Measurements from ENCODE around the gene TPCN1. TPM values are rescaled to one million over a fixed set of nuclear protein-coding genes. Genes with fewer than 3 reads are reported as not detected.

Gene TPCN1
- total RNA-seq, 4 donors from 2014 or later: 29.4 to 52.0 (median 33.5) TPM

DNA sequence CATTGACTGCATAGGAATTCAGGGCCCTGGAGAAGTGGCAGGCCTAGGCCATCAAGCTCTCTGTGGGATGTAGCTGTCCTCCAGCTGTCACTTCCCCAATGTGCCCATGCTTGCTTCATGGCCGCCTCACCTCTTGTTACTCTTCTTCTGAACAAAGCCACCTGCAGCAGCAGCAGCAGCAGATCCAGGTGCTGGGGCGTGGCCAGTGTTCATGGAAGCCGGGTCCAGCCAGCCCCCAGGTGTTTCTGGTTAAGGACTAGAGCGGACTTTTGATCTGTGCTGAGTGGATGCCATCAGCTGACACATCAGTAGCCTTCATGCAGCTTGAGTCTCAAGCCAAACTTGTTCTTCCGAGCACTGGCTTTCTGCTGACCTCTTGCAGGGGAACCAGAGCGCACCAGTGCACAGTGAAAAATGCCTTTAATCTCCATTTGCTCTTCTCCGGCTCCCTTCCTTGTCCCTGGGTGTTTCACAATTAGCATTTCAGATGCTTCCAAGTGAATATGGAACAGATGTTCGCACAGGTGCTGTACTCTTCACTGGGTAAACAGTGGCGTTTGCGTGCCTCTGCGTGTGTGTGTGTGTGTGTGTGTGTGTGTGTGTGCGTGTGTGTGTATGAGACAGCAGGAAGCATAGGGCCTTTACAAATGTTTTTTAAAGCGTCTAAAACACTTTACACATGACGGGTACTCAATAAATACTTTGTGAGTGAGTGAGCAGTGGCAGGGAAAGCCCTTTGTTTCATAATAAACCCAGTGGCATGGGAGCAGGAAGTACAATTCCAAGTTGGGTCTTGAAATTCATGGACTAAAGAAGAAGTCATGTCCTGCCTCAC lies 20.1 kb downstream of the TPCN1 start:
- no peak for ATAC-seq (ENCODE audit: low FRiP score)
- TF ChIP-seq, protein P1, sequence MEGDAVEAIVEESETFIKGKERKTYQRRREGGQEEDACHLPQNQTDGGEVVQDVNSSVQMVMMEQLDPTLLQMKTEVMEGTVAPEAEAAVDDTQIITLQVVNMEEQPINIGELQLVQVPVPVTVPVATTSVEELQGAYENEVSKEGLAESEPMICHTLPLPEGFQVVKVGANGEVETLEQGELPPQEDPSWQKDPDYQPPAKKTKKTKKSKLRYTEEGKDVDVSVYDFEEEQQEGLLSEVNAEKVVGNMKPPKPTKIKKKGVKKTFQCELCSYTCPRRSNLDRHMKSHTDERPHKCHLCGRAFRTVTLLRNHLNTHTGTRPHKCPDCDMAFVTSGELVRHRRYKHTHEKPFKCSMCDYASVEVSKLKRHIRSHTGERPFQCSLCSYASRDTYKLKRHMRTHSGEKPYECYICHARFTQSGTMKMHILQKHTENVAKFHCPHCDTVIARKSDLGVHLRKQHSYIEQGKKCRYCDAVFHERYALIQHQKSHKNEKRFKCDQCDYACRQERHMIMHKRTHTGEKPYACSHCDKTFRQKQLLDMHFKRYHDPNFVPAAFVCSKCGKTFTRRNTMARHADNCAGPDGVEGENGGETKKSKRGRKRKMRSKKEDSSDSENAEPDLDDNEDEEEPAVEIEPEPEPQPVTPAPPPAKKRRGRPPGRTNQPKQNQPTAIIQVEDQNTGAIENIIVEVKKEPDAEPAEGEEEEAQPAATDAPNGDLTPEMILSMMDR (IDR thresholded peaks at IDR 0.05): no peak
- DNase-seq (ENCODE audit: low spot score): no peak

DNA sequence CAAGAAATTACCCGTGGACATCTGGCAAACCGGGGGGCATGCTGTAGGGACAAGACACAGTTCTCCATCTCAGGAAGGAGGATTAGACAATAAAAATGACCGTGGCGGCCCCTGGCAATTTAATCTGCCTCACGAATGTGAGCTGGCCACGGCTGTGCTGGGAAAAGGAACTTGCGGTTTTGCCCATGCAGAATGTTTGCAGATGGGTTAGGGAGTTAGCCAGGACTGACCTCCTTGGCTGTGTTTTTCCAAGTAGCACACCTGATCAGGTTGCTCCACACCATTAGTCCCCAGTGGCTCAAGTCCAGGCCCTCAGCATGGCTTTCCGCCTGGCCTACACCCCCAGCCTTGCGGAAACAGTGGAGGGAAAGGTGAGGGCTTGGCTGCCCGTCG lies 20.8 kb downstream of the TPCN1 start:
- DNase-seq (ENCODE audit: low spot score) (no peak), ATAC-seq (ENCODE audit: low FRiP score) (no peak)
- TF ChIP-seq, protein P1 (IDR thresholded peaks at IDR 0.05): no peak

DNA sequence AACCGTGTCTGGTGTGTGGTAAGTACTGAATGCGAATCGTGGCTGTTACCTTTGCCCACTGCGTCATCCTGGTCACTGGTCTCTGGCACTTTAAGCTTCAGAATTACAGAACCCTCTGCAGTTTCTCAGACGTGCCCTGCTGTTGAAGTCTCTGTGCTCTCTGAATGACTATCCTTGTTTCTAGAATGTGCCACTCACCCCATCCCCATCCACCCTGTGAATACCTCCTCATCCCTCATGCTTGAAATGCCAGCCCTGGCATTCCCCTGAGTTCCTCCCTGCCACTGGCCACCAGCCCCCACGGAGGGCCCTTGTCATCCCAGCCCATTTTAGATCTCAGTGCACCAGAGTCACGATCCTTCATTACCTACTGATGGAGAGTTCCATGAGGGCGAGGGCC lies 21.3 kb downstream of the TPCN1 start:
- ATAC-seq (ENCODE audit: low FRiP score) (no peak), DNase-seq (ENCODE audit: low spot score) (no peak)
- TF ChIP-seq, protein P1 (IDR thresholded peaks at IDR 0.05): no peak

DNA sequence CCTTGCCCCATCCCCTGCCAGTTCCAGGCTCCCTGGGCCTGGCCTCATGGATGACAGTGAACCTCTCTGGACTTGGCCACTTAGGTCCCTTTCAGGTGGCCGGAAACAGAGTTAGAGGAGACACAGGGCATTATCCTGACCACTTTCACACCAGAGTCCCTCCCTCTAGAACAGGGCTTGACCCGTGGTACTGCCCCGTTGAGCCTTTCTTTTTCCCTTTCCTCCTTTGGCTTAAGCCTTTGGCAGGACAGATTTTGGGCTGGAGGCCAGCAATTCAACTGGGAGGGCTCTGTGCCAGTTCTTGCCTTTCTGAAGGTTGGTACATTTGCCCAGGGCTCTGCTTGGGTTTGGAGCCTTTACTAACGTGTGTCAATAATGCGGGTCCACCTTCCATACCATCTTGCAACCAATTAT lies 22.8 kb downstream of the TPCN1 start:
- TF ChIP-seq, protein P1 (IDR thresholded peaks at IDR 0.05): no peak
- DNase-seq (ENCODE audit: low spot score) (no peak), ATAC-seq (ENCODE audit: low FRiP score) (no peak)

DNA sequence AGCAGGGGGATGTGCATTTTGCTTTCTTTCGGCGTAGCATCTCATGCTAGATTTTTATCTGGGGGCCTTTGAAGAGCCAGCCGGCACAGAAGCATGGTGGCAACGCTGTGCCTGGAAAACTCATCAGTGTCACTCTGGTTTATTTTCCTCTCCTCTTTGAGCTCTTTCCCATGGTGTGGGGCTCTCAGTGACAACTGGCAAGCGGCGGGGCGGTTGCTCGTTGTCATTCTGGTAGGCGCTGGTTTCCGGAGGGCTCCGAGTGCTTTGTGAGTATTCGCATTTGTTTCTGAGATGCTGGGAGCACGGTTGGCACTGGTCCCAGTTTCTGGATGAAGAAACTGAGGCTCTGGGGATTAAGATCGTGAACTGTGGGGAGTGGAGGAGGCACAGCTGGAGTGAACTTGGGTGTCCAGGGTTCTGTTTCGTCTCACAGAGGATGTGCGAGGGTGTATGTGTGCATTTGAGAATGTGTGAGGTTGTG lies 23.3 kb downstream of the TPCN1 start:
- ATAC-seq (ENCODE audit: low FRiP score) (no peak), DNase-seq (ENCODE audit: low spot score) (no peak)
- TF ChIP-seq, protein P1 (IDR thresholded peaks at IDR 0.05): no peak

DNA sequence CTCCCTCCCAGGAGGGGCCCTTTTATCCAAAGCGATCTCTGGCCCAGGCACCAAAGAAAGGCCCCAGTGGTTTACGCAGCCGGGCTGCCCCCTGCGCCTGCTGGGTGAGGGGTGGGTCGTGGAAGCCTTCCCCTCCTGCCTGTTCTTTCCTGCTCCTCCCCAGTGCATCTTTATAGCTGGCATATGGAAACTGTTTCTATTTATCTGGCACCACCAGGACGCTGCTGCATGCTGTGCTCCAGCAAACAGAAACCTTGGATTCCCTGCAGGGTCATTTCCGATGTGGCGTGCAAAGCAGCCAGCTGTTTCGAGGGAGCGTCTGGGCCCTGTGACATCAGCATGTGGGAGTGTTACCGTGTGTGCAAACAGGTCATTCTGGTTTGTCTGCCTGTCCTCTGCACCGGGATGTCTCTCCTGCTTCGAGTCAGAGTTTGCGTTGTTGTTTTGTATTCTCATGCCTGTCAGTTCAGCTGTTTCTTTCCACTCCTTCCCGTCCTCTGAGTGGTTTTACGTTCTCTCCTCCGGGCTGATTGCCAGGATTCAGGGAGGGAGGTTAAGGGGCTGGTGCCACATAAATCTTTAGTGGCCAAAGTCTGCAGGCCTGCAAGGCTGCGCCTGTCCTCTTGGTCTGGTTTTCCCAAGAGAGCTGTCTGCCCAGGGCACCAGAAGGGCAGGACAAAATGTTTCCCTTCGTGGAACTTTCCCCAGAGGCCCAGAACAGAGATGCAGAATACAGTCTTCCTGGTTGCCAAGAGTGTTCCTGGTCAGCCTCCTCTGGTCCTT lies 24.6 kb downstream of the TPCN1 start:
- ATAC-seq (ENCODE audit: low FRiP score) (peak; percentile 45), DNase-seq (ENCODE audit: low spot score) (no peak)
- TF ChIP-seq, protein P1 (IDR thresholded peaks at IDR 0.05): no peak

Measured in omental fat pad (tissue), 4 donors.